NB4 (cell line): ENCODE measurements around the gene CTNND2.

Experiments used
- DNase-seq: peaks from one replicate; pipeline ENCODE4 v3.0.0; 2010; ENCODE audit warnings: low read depth
- H3K4me3 ChIP-seq: one replicate; pipeline ENCODE4 v1.5.1; 2011; ENCODE audit warnings: mild to moderate bottlenecking, low read depth, low read length, moderate library complexity
- MAX ChIP-seq: IDR thresholded peaks from 2 replicates; pipeline ENCODE4 v1.6.1; 2011; ENCODE audit warnings: low read depth, low read length
- MYC ChIP-seq: IDR thresholded peaks from 2 replicates; pipeline ENCODE4 v1.6.1; 2011; ENCODE audit warnings: low read depth, low read length
- POLR2A ChIP-seq: IDR thresholded peaks from 2 replicates; pipeline ENCODE4 v1.6.1; 2011; ENCODE audit warnings: mild to moderate bottlenecking; ENCODE audit not compliant: insufficient read length; ENCODE audit errors: extremely low read depth
- TF ChIP-seq, protein P1 (sequence below): IDR thresholded peaks from one replicate; pipeline ENCODE4 v1.5.1; 2012; ENCODE audit warnings: low read depth, low read length

The CTNND2 gene

DNA sequence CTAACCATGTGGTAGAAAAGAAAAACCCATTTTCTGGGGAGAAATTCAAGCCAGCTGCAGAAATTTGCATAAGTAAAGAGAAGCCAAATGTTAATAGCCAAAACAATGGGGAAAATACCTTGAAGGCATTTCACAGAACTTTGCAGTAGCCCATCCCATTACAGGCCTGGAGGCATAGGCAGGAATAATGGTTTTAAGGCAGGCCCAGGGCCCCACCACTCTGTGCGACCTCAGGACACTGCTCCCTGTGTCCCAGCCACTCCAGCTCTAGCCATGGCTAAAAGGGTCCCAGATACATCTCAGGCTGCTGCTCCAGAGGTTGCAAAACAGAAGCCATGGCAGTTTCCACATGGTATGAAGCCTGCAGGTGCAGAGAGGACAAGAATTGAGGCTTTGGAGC, 253.3 kb downstream of the CTNND2 start:
- DNase-seq: no peak
- TF ChIP-seq, protein P1, sequence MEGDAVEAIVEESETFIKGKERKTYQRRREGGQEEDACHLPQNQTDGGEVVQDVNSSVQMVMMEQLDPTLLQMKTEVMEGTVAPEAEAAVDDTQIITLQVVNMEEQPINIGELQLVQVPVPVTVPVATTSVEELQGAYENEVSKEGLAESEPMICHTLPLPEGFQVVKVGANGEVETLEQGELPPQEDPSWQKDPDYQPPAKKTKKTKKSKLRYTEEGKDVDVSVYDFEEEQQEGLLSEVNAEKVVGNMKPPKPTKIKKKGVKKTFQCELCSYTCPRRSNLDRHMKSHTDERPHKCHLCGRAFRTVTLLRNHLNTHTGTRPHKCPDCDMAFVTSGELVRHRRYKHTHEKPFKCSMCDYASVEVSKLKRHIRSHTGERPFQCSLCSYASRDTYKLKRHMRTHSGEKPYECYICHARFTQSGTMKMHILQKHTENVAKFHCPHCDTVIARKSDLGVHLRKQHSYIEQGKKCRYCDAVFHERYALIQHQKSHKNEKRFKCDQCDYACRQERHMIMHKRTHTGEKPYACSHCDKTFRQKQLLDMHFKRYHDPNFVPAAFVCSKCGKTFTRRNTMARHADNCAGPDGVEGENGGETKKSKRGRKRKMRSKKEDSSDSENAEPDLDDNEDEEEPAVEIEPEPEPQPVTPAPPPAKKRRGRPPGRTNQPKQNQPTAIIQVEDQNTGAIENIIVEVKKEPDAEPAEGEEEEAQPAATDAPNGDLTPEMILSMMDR: no peak
- no peak for TF ChIP-seq MYC
- no peak overlapping the region for H3K4me3 ChIP-seq

DNA sequence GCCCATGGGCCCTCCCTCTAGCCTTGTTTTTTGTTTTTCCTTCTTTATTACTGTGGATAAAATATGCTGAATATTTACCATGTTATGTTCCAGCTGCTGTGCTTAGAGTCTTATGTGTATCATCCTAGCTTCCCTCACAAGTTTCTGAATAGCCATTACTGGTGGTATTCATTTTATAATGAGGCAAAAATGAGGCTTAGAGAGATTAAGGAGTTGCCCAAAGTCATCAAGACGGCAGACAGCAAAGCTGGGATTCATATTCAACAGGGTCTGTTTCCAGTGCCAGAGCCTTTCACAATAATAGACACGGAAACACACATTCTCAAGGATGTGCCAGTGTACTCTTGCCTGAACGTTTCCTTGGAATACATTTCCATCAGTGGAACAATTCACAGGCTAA, 258.1 kb downstream of the CTNND2 start:
- DNase-seq: no peak
- TF ChIP-seq MAX (no peak), MYC (no peak), POLR2A (no peak)
- TF ChIP-seq, protein P1: no peak
- no peak overlapping the region for H3K4me3 ChIP-seq

DNA sequence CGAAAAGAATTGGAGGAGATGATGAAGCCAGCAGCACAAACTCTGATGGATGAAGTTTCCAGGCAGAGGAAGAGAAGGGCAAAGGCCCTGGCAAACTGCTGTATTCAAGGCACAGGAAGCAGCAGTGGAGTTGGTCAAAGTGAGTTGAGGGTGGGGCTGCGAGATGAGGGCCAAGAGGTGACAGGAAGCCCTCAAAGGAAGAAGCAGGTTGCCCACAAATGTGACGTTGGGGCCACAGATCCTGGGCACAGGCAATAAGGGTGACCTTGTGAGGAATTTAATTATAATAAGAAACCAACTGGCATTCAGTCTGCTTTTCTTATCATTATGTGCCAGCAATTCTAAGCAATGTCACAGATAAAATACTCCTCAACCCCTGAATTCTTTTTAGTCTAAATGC, 261.8 kb downstream of the CTNND2 start:
- TF ChIP-seq MAX (no peak), MYC (no peak), POLR2A (no peak)
- TF ChIP-seq, protein P1: no peak
- H3K4me3 ChIP-seq: no peak overlapping the region
- DNase-seq: peak; percentile 1

GRCh38 chr5:11640158-11640873, 263.9 kb downstream of the CTNND2 start:
- no peak overlapping the region for H3K4me3 ChIP-seq
- DNase-seq: no peak
- TF ChIP-seq, protein P1: no peak
- TF ChIP-seq MAX (no peak), POLR2A (no peak), MYC (no peak)

DNA sequence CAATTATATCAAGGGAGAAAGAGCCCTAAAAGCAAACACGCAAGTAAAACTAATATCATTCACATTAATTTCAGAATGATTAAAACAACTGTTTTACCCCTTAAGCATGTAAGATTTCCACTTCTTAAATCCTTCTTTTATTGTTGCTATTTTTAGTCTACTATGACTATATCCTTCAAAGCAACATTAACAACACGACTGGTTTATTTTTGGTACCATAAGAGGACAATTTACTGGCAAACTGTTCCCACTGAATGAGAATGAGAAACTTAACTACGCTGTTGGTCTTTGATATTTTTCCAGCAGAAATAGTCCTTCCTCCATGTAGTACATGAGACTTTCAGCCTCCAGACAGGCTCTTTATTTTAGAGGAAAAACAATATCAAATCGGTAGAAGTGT, 281.5 kb downstream of the CTNND2 start:
- DNase-seq: no peak
- TF ChIP-seq MYC: no peak
- no peak for TF ChIP-seq MAX
- no peak for TF ChIP-seq POLR2A
- TF ChIP-seq, protein P1: no peak
- no peak overlapping the region for H3K4me3 ChIP-seq

GRCh38 chr5:11620172-11620571, 284.1 kb downstream of the CTNND2 start:
- no peak for DNase-seq
- TF ChIP-seq MAX: no peak
- no peak for TF ChIP-seq MYC
- TF ChIP-seq, protein P1: no peak
- no peak for TF ChIP-seq POLR2A

More at GRCh38 chr5:11620172-11620571, 284.1 kb downstream of the CTNND2 start:
- H3K4me3 ChIP-seq: no peak overlapping the region
